ENCODE data around the gene NDUFS8.
"Not testable (repeated sequence)": the region's sequence is repeated elsewhere in the genome, so short reads cannot be mapped to it uniquely, and the experiment has no call there.

Gene NDUFS8

DNA sequence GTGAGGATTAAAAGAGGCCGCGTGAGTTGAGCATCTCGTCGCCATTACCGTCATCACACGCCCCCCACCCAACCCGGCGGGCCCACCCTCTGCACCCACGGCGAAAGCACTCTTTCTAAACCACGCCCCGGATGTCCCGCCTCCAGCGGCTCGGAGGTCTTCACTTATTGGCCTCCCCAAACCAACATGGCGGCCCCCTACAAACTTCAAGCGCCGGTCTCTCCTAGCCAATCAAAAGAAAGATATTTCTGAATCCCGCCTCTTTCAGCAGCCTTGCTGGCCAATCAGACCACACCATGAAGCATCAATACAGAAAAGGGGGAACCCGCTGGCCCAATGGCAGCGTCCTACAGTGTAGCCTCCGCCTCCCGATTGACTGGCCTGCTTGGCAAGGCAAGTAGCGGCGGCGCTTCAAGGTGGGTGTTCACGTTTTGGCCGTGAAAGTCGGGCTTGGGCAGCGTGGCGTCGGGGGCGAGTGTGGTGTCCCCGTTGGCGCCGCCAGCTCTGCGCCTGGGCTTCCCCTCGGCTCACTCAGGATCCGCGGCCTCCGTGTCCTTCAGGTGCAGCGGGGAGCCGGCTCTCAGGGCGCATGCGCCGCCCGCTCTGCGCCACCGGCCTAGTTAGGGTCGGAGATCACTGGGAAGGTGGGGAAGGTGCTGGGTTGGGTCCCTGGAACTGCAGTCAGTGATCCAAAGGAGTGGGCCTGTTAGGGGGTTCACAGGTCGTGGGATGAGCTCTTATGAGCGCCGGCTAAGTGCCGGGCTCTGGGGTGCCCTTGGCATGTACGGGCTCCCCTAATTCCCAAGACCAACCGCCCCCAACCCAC, at the start of gene NDUFS8:
TSS of gene NDUFS8 (plus strand) at position 364 of the 826 bp plus-strand sequence. CDS start 1,471 bp downstream, outside the sequence.
- DNase-seq (ENCODE audit: low spot score) = peak; percentile 99

DNA sequence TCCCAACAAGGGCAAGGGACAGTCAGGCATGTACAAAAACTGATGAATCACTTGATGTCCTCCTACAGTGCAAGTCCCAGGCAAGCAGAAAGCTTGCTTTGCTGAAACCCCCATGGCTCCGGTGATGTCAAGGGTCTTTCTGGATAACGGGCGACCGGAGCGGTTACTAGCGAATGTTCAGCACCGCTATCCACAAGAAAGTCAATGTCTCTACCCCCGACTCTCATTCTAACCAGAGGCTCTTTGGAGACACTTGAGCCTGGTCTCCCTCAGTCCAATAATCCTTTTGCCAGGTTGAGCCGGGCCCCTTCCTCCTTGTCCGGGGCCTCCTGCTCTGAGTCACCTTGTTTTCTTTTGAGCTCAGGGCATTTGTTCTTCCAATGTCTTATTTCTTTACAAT, 49.3 kb upstream of the NDUFS8 start:
- not testable (repeated sequence) for DNase-seq (ENCODE audit: low spot score)

DNA sequence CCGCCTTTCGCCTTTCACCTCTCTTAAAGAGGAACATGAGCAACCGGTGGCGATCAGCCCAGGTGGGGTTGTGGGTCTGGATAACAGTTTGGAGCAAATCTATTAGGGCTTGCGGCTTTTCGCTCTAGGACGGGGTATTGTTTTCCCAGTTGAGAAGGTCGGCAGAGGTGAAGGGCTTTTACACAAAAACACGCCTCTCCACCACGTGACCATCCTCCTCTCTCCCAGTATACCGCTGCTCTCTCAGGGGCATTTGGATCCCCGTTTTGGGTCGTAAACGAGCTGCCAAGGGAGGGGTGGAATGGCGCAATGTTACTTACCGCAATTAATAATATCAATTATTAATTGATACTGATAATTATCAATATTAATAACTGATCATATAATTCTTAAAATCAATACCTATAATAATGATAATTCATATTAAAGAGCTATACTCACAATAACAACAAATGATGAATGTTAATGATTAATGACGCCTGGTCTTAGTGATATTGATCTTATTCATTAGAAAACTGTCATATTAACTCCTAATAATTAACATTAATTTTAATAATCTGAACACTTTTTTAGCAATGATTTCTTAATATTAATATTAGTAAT, 48.1 kb upstream of the NDUFS8 start:
- not testable (repeated sequence) for DNase-seq (ENCODE audit: low spot score)

DNA sequence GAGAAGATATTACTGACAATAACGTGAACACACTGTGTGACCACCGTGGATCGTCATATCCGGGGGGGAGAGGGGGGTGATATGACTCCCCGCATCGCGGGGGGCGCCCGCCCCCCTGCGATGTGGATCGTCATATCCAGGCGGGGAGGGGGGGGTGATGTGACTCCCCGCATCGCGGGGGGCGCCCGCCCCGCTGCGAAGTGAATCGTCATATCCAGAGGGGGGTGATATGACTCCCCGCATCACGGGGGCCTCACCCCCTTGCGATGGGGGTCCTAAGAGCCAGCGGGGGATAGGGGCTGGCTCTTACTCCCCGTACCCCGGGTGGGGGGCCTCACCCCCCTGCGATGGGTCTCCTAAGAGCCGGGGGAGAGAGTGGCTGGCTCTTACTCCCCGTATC, 46.5 kb upstream of the NDUFS8 start:
- no peak for DNase-seq (ENCODE audit: low spot score)

DNA sequence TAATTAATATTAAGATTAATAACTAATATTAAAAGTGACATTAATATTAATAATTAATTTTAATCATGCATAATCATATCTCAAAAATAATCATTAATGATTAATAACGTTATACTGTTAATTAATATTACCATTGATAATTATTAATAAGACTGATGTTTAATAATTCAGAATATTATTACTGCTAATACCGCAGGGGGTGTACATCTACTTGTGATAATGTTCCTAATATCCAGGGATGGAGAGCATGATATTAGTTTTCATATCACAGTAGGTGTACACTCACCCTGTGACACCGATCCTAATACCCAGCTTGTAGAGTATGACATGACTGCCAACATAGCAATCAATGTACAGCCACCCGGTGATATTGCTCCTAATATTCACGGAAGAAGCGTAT, 45.2 kb upstream of the NDUFS8 start:
- not testable (repeated sequence) for DNase-seq (ENCODE audit: low spot score)

DNA sequence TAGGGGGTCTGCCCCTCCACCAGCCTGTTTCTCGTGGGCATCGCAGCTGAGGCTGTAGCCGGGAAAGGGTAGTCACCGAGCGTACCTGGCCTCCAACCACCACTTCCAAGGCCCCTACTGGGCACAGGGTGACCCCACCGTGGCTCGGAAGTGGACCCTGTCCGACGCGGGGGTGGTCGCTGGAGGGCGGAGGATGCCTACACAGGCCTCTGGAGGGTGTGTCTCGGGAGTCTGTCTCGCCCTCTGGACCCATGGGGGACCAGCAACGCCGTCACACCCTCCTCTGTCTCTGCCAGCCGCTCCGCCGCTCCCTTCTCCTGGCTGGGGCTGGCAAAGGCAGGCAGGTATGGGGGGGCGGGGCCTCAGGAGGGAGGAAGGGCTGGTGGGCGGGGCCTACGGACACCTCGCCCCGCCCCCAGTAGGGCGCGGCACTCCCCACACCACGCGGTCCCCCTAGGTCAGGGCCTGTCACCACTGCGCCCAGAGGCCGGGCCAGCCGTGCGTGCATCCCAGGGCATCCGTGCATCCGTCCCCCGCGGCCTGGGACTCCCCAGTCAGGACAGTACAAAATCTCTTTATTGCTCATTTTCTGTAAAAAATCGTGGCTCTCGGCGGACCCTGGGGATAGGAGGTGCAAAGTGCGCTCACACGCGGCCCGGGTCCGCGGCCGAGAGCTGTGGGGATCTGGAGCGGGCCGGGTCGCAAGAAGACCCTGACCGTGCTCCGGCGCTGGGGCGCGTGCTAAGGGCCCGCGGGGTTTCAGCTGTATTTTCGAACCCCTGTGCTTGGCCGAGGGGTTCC, 39.7 kb upstream of the NDUFS8 start:
- DNase-seq (ENCODE audit: low spot score) = not testable (repeated sequence)

DNA sequence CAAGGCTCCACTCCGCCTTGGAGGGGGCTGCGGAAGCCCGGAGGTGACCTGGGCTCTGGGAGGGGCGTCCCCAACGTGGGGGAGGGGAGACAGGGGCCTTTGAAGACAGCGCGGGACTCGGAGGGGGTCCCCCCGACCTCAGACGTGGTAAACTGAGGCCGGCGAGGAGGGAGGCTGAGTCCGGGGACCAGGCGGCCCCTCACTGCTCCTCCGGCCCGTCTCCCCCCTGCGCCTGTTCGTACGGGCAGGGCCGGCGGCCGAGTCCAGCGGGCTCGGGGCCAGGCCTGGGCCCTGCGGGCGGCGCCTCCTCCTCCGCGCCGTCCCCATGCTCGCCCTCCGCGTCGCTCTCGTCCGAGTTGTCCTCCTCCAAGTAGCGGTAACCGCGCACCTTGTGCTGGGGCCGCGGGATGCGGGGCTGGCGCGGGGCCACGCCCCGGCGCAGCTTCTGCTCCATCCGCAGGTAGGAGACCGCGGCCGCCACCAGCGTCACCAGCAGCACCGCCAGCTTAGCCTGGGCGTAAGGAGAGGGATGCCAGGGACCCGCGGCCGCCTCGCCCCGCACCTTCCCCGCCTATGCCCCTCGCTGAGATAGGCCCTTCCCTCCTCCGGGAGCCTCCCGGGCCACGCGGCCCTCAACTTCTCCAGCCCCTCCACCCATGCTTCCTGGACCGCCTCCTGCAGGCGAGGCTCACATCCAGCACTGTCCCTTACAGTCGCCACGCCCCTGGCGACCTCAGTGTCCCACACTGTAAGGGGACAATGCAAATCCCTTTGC, 38.9 kb upstream of the NDUFS8 start:
- DNase-seq (ENCODE audit: low spot score) = not testable (repeated sequence)

DNA sequence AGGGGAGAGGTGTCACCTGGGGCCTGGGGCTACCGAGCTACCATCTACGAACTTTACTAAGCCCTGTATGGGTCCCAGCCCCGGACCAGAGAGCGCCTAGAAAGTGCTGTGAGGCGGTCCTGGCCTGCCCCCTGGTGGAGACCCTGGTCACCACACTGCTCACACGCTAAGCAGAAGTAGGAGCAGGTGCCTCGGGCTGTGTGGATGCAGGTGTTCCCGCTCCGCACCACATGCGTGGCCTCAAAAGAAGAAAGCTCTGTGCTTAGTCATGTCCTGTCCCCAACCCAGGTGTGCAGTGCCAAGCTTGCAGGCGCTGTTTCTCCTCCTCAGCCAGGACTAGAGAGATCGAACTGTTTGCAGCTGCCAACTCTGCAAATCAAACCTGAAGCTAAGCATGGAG, 36.7 kb upstream of the NDUFS8 start:
- not testable (repeated sequence) for DNase-seq (ENCODE audit: low spot score)

DNA sequence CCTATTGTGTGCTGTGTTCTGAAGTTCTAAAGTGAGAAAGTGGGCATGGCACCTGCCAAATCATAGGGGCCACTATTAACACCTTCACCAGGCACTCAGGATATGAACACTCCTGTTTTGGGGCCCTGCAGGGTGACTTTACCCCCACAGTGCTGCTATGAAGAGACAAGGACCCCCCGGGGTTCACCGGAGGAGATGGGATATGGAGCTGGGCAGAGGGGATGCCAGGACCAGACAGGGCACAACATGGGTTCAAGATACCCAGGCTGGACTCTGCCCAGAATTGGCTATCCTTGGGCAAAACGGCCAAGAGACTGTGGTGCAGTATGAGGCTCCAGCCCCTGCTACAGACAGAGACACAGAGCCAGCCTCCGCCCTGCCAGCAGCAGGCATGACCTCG, 36.1 kb upstream of the NDUFS8 start:
- not testable (repeated sequence) for DNase-seq (ENCODE audit: low spot score)

DNA sequence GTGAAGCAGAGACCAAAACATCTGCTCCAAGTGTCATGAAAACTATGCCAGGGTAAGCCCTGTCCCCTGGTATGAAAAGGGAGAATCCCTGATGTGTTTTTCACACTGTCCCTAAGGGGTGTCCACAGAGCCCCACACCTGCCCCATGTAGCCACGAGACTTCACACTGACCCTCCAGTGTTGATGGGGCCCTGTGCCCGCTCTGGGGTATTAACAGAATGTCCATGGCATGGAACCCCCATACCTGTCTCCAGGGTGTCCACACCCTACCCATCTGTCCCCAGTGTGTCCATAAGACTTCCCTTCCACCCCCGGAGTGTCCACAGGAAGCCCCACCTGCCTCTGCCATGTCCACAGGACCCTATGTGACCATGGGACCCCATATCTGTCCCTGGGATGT, 35.4 kb upstream of the NDUFS8 start:
- DNase-seq (ENCODE audit: low spot score) = not testable (repeated sequence)

DNA sequence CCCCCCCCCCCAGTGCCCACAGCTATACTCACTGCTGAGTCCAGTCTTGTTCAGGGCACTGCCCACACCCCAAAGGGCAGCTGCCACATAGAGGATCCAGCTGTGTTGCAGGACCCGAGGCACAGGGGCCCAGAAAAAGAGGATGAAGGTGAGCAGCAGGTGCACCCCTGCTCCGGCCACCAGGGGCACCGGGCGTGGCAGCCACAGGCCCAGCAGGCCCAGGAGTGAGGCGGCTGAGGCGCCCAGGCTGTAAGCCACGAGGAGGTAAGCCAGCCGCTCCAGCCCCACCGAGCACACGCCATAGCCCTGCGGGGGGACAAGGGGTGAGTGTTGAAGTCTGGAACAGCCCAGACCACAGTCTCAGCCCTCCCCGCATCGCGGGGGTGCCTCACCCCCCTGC, 34.9 kb upstream of the NDUFS8 start:
- not testable (repeated sequence) for DNase-seq (ENCODE audit: low spot score)

DNA sequence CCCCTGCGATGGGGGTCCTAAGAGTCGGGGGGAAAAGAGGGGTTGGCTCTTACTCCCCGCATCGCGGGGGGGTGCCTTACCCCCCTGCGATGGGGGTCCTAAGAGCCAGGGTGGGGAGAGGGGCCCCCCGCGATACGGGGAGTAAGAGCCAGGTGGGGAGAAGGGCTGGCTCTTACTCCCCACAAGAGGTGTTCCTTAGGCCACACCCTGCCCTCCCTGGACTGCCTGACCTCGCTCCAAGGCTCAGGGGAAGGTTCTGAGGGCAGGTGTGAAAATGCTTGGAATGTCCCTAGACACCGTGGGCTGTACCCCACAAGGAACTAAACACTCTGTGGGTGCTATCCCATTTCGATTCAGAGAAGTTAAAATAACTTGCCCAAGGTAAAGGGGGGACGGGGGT, 34.4 kb upstream of the NDUFS8 start:
- DNase-seq (ENCODE audit: low spot score) = no peak

DNA sequence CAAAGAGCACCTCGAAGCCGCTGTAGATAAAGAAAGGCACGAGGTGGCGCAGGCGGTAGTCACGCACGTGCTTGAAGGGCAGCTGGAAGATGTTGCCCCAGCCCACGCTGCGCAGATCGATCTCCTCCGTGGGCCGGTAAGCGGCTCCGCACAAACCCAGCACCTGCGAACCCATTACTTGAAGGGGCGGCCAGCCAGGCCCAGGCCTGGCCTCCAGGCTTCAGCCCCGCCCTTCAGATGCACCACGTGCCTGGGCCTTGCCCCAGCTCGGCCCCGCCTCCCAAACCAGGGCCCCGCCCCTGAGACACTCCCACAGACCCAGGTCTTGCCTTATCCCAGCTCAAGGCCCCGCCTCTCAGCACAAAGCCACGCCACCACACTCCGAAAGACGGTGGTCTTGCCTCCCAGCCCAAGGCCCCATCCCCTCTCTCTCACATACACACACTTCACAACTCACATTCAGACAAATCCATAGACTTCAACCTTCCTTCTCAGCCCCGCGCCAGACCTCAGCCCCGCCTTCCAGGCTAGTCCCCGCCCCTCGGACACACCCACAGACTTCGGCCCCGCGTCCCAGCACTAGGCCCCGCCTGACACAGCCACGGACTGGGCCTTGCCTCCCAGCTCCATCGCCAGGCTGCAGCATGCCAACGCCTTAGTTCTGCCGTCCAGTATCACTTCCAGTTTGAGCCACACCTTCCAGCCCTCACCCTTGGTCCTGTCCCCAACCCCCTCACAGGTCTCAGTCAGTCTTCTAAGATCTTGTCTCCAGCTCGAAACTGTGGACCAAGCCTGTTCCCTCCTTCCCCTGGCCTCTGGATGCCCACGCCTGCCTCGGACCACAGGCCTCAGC, 33.6 kb upstream of the NDUFS8 start:
- DNase-seq (ENCODE audit: low spot score) = no peak

DNA sequence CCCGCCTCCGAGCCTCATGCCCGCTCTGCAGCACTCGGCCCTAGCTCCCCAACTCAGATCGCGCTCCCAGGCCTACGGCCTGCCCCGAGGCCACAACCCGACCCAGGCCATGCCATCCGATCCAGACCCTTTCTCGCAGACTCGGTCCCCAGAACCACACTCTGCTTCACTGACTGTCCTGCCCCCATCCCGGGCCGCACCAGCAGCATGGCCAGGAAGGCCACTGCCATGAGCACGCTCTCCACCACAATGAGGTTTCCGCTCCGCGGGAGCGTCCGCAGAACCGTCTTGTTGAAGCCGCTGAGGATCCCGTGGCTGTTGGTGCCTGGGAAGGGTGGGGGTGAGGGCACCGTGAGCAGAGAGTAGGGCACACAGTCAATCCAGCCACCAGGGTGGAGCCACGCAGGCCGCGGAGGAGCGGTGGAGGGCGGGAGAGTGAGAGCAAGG, 33.0 kb upstream of the NDUFS8 start:
- no peak for DNase-seq (ENCODE audit: low spot score)

DNA sequence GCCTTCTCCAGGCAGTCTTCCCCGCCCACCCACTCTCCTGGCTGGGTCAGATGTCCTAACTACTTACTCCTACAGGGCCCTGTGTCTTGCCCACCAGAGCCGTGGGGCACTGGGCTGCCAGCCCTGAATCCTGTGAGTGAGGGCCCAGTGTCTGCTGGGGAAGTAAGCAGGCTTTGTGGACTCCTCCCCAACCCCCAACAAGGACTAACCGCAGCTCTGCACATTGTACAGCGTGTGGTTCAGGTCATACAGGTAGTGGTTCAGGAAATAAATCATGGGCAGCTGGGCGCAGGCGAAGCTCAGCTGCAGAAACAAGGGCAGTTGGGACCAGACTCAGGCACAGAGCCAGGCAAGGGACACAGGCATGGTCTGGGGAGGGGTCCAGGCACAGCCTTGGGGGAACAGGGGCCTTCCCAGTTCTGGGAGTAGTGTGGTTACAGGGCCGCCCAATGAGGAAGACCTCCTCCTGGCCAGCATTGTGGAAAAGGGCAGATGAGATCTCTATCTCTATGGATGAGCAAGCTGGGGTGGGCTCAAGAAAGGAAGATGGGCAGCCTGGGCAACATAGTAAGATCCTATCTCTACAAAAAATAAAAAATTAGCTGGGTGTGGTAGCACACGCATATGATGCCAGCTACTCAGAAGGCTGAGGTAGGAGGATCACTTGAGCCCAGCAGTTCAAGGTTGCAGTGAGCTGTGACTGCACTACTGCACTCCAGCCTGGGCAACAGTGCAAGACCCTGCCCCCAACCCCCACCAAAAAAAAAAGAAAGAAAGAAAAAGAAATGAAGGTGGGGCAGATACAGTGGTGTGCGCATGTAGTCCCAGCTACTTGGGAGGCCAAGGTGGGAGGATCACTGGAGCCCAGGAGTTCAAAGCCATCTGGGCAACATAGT, 32.1 kb upstream of the NDUFS8 start:
- no peak for DNase-seq (ENCODE audit: low spot score)

DNA sequence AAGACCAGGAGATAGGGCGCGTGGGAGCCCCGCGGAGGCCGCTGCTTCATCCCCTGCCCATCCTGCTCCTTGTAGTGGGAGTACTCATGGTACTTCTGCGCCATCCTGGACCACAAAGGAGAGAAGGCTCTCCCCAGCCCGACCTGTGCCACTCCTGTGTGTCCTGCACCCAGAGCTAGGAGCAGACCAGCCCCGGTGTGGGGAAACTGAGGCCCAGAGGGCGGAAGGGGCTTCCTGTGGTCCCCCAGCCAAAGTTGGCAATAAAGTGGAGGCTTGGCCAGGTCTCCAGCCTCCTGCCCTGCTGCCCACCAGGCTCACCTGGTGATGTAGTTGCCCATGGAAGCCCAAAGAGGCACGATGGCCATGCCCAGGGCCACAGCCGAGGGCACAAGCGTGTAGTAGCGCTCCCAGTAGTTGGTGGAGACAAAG, 31.3 kb upstream of the NDUFS8 start:
- no peak for DNase-seq (ENCODE audit: low spot score)

DNA sequence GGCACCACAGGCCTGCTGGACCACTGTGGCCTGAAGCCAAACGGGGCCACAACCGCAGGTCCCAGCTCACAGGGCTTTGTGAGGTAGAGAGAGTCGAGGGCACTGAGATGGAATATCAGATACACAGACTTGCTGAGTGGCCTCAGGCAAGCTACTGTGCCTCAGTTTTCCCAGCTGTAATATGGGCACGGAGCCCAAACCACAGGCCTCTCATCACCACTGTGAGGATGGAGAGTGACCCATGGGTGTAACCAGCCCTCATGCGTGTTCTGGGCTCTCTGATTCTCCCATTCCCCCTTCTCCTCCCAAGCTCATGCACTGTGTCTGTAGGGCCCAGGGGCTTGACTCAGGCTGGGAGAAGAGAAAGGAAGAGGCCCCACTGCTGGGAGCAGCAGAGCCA, 30.8 kb upstream of the NDUFS8 start:
- no peak for DNase-seq (ENCODE audit: low spot score)

DNA sequence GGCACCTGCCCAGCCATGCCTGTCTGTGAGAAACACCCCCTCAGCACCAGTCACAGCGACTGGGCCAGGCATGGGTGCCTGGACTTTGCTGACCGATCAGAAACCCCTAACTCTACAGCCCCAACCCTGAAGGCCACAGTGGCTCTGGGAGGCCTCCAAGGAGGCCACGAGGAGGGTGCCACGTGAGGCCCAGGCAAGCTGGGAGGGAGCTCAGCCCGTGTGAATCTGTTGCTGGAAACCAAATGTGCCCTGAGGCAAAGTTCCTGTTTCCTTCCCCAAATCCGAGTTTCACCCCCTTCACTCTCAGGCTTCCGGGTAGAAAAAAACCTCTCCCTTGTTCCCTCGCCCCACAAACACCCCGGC, 27.9 kb upstream of the NDUFS8 start:
- no peak for DNase-seq (ENCODE audit: low spot score)

DNA sequence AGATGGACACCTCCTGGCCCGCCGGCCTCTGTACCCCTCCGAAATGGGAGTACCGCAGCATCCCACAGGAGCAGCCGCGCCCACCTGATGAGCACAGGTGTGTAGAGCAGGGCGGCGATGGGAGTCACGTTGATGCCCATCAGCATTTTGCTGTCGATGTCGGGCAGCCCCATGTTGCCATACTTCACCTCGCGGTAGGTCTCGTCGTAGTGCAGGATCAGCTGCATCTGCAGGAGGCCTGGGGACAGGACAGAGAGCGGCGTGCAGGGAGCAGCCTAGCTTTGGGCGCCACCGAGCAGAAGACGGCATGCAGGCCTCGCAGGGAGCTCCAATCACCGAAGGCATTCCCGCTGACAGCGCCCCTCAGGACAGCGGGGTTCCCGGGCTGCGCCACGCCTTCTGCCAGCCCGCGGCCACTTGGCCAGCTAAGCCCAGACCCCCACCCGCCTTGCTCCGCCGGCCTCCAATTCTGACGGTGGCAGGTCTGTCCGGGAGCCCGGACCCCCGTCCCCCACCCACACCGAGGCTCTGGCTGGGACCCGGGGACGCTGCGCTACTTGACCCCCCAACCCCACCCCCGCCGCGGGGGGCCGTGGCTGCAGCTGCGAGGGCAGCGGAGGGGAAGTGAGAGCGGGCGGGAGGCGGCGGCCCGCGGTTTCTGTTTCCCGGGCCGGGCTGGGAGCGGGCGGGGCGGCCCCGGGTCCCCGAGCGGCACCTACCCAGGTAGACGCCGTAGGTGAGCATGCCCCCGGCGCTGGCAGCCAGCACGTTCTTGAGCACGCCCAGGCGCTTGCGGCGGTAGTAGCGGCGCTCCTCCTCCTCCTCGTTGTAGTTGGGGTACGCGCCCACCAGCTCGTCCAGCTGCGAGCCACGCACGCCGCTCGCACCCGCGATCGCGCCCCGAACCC, 27.3 kb upstream of the NDUFS8 start:
- no peak for DNase-seq (ENCODE audit: low spot score)
